ENCODE results near the gene SLC6A3.

The SLC6A3 gene

GRCh38 chr5:1390861-1391600 lies 54.2 kb downstream of the SLC6A3 start:
- DNase-seq (ENCODE audit: low read depth in 1 of 2, low spot score in 1 of 2), result no peak

DNA sequence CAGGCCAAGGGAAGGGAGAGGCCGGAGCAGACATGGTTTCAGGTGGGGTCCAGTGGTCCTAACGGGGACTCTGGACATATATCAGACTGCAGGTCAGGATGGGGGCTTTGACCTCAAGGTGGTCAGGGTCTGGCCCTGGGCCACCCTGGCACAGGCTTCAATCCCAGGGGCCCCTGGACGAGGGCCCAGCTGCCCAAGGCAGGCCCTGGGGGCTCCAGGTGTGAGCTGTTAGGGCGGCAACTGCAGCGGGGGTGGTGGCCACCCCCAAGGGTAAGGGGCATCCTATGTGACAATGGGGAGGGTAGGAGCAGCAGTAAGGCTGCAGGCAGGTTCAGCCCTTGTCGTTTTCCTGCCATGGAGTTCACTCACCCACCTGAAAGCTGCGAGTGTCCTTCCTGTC lies 54.9 kb downstream of the SLC6A3 start:
- DNase-seq (ENCODE audit: low read depth in 1 of 2, low spot score in 1 of 2), result no peak

- no peak for DNase-seq (ENCODE audit: low read depth in 1 of 2, low spot score in 1 of 2)
These were observed 56.8 kb downstream of the SLC6A3 start for GRCh38 chr5:1388383-1388967.

- DNase-seq (ENCODE audit: low read depth in 1 of 2, low spot score in 1 of 2), result no peak
These were observed 57.4 kb downstream of the SLC6A3 start for GRCh38 chr5:1387876-1388275.

DNA sequence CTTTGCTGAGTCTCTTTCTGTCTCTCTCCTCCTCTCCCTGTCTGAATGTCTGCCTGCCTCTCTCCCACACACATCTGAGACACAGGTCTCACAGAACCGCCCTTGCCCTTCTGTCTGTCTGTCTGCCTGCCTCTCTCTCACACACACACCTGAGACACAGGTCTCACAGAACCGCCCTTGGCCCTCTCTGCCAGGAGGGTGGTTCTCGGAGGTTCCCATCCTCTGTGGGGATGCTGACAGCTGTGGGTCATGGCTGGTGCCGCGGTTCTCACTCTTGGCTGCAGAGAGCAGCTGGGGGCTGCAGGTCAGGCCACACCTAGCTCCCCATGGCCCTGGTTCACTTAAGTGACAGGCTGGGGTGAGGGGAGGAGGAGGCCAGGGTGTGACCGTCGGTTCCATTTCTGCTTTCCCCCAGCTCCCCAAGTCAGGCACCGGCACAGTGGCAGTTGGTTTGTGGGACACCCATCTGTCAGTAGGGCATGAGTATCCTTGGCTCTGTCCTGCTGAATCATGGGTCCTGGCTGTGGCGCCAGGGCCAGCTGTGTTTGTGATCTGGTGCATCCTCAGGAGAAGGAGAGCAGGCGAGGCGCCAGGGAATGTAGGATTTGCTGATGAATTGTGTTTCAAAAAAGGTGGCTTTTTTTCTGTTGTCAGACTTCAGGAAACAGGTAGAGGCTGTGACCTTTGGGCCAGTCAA lies 58.0 kb downstream of the SLC6A3 start:
- no peak for DNase-seq (ENCODE audit: low read depth in 1 of 2, low spot score in 1 of 2)

DNA sequence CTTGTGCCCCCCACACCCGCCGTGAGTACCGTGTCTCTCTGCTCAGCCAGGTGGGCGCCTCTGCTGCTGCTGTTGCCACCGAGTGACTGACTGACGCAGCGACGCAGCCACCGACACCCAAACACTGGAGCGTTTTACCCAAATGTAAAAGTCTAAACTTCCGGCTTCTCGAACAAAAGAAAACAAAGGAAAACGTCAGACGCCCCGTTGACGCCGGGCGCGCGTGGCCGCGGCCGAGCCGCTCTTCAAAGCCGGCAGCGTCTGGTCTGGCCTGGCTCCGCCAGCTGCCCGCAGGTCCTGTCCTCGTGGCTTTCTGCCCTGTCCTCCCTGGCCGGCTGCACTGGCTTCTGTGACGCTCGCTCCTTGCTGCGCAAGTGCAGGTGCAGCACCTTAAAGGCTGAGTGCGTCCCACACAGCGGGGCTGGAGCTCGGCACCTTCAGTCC lies 58.9 kb downstream of the SLC6A3 start:
- peak; percentile 25 to 48 for DNase-seq (ENCODE audit: low read depth in 1 of 2, low spot score in 1 of 2)

- DNase-seq (ENCODE audit: low read depth in 1 of 2, low spot score in 1 of 2), result peak; percentile 62 to 65
These were observed 59.6 kb downstream of the SLC6A3 start for GRCh38 chr5:1385395-1386273.

DNA sequence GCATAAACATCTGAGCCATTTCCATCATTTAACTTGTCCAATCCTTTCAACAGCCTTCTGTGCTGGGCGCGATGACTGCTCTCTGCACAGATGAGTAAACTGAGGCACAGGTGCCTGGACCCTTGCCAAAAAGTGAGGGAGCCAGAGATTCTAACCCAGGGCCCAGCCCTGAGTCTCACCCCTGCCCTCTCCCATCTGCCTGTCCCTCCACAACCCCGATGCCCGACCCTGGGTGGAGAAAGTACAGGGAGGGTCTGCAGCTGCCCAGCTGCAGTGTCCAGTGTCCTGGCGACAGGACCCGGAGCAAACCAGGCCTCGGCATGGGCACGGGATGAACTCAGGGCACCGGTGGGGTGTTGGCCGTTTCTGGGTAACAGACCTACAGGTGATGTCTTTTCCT lies 60.7 kb downstream of the SLC6A3 start:
- no peak for DNase-seq (ENCODE audit: low read depth in 1 of 2, low spot score in 1 of 2)

GRCh38 chr5:1383886-1384401 lies 61.3 kb downstream of the SLC6A3 start:
- no peak for DNase-seq (ENCODE audit: low read depth in 1 of 2, low spot score in 1 of 2)

GRCh38 chr5:1383344-1383743 lies 61.9 kb downstream of the SLC6A3 start:
- no peak for DNase-seq (ENCODE audit: low read depth in 1 of 2, low spot score in 1 of 2)

DNA sequence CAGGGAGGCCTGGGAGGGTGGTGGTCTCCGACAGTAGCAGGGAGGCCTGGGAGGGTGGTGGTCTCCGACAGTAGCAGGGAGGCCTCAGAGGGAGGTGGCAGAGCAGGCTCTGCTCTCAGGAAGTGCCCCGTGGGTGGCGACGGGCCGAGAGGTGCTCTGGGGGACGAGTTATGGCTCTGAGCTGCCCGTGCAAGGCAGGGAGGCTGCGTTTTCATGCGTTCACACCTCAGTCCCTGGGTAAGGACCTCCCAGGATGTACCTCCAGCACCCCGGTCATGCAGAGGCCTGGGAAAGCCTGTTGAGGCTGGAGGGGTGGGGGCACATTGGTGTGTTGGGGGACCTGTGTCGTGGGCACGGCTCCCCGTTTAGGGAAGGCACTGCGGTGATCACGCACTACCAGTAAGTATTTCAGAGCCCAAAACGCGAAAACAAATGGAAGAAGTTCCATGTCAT lies 63.0 kb downstream of the SLC6A3 start:
- no peak for DNase-seq (ENCODE audit: low read depth in 1 of 2, low spot score in 1 of 2)

GRCh38 chr5:1381370-1382247 lies 63.6 kb downstream of the SLC6A3 start:
- DNase-seq (ENCODE audit: low read depth in 1 of 2, low spot score in 1 of 2), result no peak

DNA sequence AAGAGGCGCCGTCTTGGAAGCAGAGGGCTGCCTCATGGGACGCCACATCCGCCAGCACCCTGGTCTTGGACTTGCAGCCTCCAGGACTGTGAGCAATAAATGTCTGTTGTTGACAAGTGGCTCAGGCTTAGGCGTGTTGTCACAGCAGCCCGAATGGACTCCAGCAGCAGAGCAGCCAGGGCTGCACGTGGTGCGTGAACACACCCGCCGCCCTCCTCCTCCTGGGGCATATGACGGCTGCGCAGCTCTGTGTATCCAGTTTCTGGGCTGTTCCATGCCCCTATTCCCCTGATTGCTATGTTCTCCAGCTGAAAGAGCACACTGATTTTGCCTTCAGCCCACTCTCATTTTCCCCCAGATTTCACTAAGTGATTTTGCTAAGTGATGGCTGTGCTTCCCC lies 64.3 kb downstream of the SLC6A3 start:
- DNase-seq (ENCODE audit: low read depth in 1 of 2, low spot score in 1 of 2), result no peak

GRCh38 chr5:1380011-1380817 lies 65.0 kb downstream of the SLC6A3 start:
- peak; percentile 18 to 22 for DNase-seq (ENCODE audit: low read depth in 1 of 2, low spot score in 1 of 2)

- no peak for DNase-seq (ENCODE audit: low read depth in 1 of 2, low spot score in 1 of 2)
These were observed 66.2 kb downstream of the SLC6A3 start for GRCh38 chr5:1378866-1379659.

- DNase-seq (ENCODE audit: low read depth in 1 of 2, low spot score in 1 of 2), result no peak
These were observed 67.1 kb downstream of the SLC6A3 start for GRCh38 chr5:1378096-1378495.

DNA sequence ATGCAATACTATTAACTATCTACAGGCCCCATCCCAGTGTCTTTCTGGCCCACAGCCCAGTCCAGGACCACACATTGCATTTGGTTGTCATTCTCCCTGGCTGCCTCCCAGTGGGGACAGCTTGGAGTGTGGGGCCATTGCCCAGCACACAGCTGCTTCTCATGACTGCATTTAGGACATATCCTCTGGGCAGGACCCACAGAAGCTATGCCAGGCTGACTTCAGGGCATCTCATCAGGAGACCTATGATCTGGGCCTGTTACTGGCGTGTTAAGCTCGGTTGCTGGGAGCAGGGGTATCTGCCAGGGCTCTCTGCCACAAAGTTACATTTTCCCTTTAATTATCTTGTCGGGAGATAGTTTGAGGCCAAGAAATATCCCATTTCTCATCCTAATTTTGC lies 68.3 kb downstream of the SLC6A3 start:
- DNase-seq (ENCODE audit: low read depth in 1 of 2, low spot score in 1 of 2), result no peak
